ENCODE measurements around the gene GTF2F2. TPM values are rescaled to one million over a fixed set of nuclear protein-coding genes. Genes with fewer than 3 reads are reported as not detected.
A peak's percentile ranks its signal among the peaks of the same experiment; 100 is the strongest.

The GTF2F2 gene
- total RNA-seq, 1 donor, result 19.9 TPM

GRCh38 chr13:45224176-45224575, 103.9 kb downstream of the GTF2F2 start:
- peak; percentile 48 for DNase-seq (ENCODE audit: insufficient read length, low spot score, missing footprints)

DNA sequence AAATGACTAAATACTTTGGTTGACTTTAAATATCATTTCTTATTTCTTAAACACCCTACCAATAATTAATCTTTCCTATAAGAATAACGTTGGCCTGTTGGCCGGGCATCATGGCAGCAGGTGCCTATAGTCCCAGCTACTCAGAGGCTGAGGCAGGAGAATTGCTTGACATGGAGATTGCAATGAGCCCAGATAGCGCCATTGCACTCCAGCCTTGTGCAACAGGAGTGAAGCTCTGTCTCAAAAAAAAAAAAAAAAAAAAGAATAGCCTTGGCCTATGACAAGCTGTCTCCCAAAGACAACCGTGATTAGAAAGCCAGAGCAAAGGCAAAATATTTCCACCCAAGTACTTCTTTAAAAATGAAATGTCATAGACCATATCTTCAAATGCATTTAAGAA, 105.1 kb downstream of the GTF2F2 start:
- H3K36me3 ChIP-seq (ENCODE audit: insufficient read depth, low read length), result no peaks in the 10 kb centered on the region
- no peak overlapping the region for H3K27ac ChIP-seq (ENCODE audit: low read depth, low read length)
- H2AFZ ChIP-seq (ENCODE audit: low read length), result no peak overlapping the region
- peaks cover 48% of the 10 kb centered on the region for H3K79me2 ChIP-seq (ENCODE audit: insufficient read depth, low read length)
- DNase-seq (ENCODE audit: insufficient read length, low spot score, missing footprints), result no peak
- peaks cover 12% of the 10 kb centered on the region for H3K4me1 ChIP-seq (ENCODE audit: insufficient read depth, low read length)
- no peaks in the 10 kb centered on the region for H4K20me1 ChIP-seq (ENCODE audit: insufficient read depth, low read length)
- H3K4me2 ChIP-seq (ENCODE audit: insufficient read depth, low read length), result no peak overlapping the region
- H3K27me3 ChIP-seq (ENCODE audit: insufficient read depth, low read length), result no peaks in the 10 kb centered on the region
- no peak for TF ChIP-seq CTCF (IDR thresholded peaks at IDR 0.05; ENCODE audit: extremely low read depth, low read depth, low read length)
- no peak overlapping the region for H3K4me3 ChIP-seq (ENCODE audit: insufficient read depth, low read length)
- H3K9me3 ChIP-seq (ENCODE audit: low read depth, low read length), result no peaks in the 10 kb centered on the region

More at GRCh38 chr13:45224176-45224575, 103.9 kb downstream of the GTF2F2 start:
- Histone ChIP-seq H3K9me3 (ENCODE audit: low read depth, low read length) (no peaks in the 10 kb centered on the region), H3K4me3 (ENCODE audit: insufficient read depth, low read length) (no peak overlapping the region), H3K79me2 (ENCODE audit: insufficient read depth, low read length) (peaks cover 48% of the 10 kb centered on the region), H2AFZ (ENCODE audit: low read length) (no peak overlapping the region), H3K36me3 (ENCODE audit: insufficient read depth, low read length) (no peaks in the 10 kb centered on the region), H3K4me1 (ENCODE audit: insufficient read depth, low read length) (peaks cover 24% of the 10 kb centered on the region), H4K20me1 (ENCODE audit: insufficient read depth, low read length) (no peaks in the 10 kb centered on the region), H3K27ac (ENCODE audit: low read depth, low read length) (peak overlapping the region; percentile 26), H3K4me2 (ENCODE audit: insufficient read depth, low read length) (no peak overlapping the region), H3K27me3 (ENCODE audit: insufficient read depth, low read length) (no peaks in the 10 kb centered on the region)
- TF ChIP-seq CTCF (IDR thresholded peaks at IDR 0.05; ENCODE audit: extremely low read depth, low read depth, low read length), result no peak

DNA sequence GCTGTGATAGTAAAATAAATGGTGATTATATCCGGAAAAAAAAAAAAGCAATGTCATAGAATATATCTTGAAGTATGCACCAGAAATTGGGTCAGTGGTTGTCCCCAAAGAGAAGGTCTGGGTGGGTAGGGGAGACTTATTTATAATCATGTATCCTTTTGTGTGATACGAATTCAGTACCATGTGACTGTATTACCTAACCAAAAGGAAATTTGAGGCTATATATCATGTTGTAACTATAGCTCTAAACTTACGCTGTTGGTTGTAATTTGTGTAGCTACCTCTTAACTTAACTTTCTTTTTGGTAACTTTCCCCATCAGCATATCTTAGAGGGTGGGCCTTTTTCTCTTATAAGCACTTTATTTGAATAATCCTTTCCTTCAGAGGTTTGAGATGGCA, 105.7 kb downstream of the GTF2F2 start:
- peaks cover 42% of the 10 kb centered on the region for H3K79me2 ChIP-seq (ENCODE audit: insufficient read depth, low read length)
- TF ChIP-seq CTCF (IDR thresholded peaks at IDR 0.05; ENCODE audit: extremely low read depth, low read depth, low read length), result no peak
- no peak overlapping the region for H3K4me3 ChIP-seq (ENCODE audit: insufficient read depth, low read length)
- no peak overlapping the region for H2AFZ ChIP-seq (ENCODE audit: low read length)
- no peak overlapping the region for H3K4me2 ChIP-seq (ENCODE audit: insufficient read depth, low read length)
- H4K20me1 ChIP-seq (ENCODE audit: insufficient read depth, low read length), result no peaks in the 10 kb centered on the region
- peaks cover 9% of the 10 kb centered on the region for H3K4me1 ChIP-seq (ENCODE audit: insufficient read depth, low read length)
- no peaks in the 10 kb centered on the region for H3K9me3 ChIP-seq (ENCODE audit: low read depth, low read length)
- DNase-seq (ENCODE audit: insufficient read length, low spot score, missing footprints), result no peak
- H3K27ac ChIP-seq (ENCODE audit: low read depth, low read length), result no peak overlapping the region
- H3K27me3 ChIP-seq (ENCODE audit: insufficient read depth, low read length), result no peaks in the 10 kb centered on the region
- H3K36me3 ChIP-seq (ENCODE audit: insufficient read depth, low read length), result no peaks in the 10 kb centered on the region

DNA sequence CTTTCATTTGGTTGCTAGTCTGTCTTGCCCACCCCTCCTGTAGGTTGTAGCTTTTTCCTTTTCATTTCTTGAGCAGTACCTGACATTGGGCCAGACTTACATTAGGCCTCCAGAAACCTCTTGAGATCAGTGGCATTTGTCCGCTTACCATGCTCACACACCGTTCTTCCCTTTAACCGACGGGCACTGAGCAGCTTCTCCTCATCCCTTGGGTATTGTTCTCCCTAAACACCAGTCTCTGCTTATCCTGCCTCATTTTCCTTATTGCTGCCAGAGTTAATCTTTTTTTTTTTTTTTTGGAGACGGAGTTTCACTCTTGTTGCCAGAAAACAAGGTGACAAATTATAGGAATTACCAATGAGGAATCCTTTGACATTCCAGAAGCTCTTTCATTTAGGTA, 107.7 kb downstream of the GTF2F2 start:
- DNase-seq (ENCODE audit: insufficient read length, low spot score, missing footprints), result no peak
- no peaks in the 10 kb centered on the region for H3K9me3 ChIP-seq (ENCODE audit: low read depth, low read length)
- no peaks in the 10 kb centered on the region for H3K36me3 ChIP-seq (ENCODE audit: insufficient read depth, low read length)
- no peaks in the 10 kb centered on the region for H4K20me1 ChIP-seq (ENCODE audit: insufficient read depth, low read length)
- peaks cover 17% of the 10 kb centered on the region for H3K4me1 ChIP-seq (ENCODE audit: insufficient read depth, low read length)
- H3K4me3 ChIP-seq (ENCODE audit: insufficient read depth, low read length), result no peak overlapping the region
- TF ChIP-seq CTCF (IDR thresholded peaks at IDR 0.05; ENCODE audit: extremely low read depth, low read depth, low read length), result no peak
- no peak overlapping the region for H3K27ac ChIP-seq (ENCODE audit: low read depth, low read length)
- H3K27me3 ChIP-seq (ENCODE audit: insufficient read depth, low read length), result no peaks in the 10 kb centered on the region
- H3K4me2 ChIP-seq (ENCODE audit: insufficient read depth, low read length), result no peak overlapping the region
- no peak overlapping the region for H2AFZ ChIP-seq (ENCODE audit: low read length)
- peaks cover 26% of the 10 kb centered on the region for H3K79me2 ChIP-seq (ENCODE audit: insufficient read depth, low read length)
